Psoas muscle (tissue), 8 donors: ENCODE measurements around the gene FGF10. TPM values are rescaled to one million over a fixed set of nuclear protein-coding genes. Genes with fewer than 3 reads are reported as not detected.

Source experiments
- ATAC-seq, 4 donors: fragments of 200-7000 bp; cut with Tn5 transposase; one replicate each; pipeline ENCODE4 v1.9.1; 2020; ENCODE audit warnings: moderate library complexity in 3 of 4, mild to moderate bottlenecking in 2 of 4
- DNase-seq, 2 donors: peaks; one replicate each; pipeline ENCODE4 v3.0.0-alpha.2; 2020
- H3K27ac ChIP-seq: fragments of 200-600 bp; one replicate; pipeline ENCODE4 v1.8.0; 2022
- H3K27me3 ChIP-seq, 3 donors: fragments of 200-600 bp in 1 of 3; one replicate each; pipeline versions ENCODE4 v1.6.1 to v1.8.0; 2013 to 2022; ENCODE audit warnings: low read length in 2 of 3, mild to moderate bottlenecking in 2 of 3, moderate library complexity in 1 of 3; ENCODE audit not compliant: insufficient read depth in 3 of 3
- H3K36me3 ChIP-seq, 2 donors: fragments of 200-600 bp in 1 of 2; one replicate each; pipeline versions ENCODE4 v1.6.1 to v1.8.0; 2013 to 2022; ENCODE audit warnings: low read depth in 1 of 2, mild to moderate bottlenecking in 1 of 2, moderate library complexity in 1 of 2; ENCODE audit not compliant: insufficient read depth in 1 of 2
- H3K4me1 ChIP-seq: fragments of 200-600 bp; one replicate; pipeline ENCODE4 v1.8.0; 2022
- H3K4me3 ChIP-seq: fragments of 200-600 bp; one replicate; pipeline ENCODE4 v1.8.0; 2022; ENCODE audit warnings: mild to moderate bottlenecking
- H3K9me3 ChIP-seq: fragments of 200-600 bp; one replicate; pipeline ENCODE4 v1.8.0; 2022
- CTCF ChIP-seq: fragments of 200-600 bp; IDR thresholded peaks from one replicate; pipeline ENCODE4 v1.8.0; 2022; ENCODE audit warnings: antibody characterized with exemption
- WGBS, 3 donors: extraction: QIAGEN DNeasy Blood & Tissue Kit; methylation state at CpG; one replicate each; pipeline versions ENCODE4 v1.1.6 to v1.1.7; 2013; 5-methylcytosine and 5-hydroxymethylcytosine counted together
- intact Hi-C, 2 donors: fragments of 100-400 bp; cut with DNase I; formaldehyde crosslinking; loops; one replicate each; pipeline versions ENCODE4 v1.11.0 to v1.14.2; 2022
- polyA plus RNA-seq, 3 donors: library from polyadenylated mRNA; stranded (reverse); fragments of 200-250 nt; gene quantifications; one replicate each; pipeline ENCODE4 v1.2.3, GENCODE V29; 2013
- total RNA-seq, 4 donors: library from RNA; stranded (reverse); fragmentation: NEBNext Ultra II Directional in 2 of 4; extraction: Animal tissue kit (Norgen Biotek cat#: 25700) in 2 of 4; gene quantifications; one replicate each; pipeline versions ENCODE4 v1.2.1 to v1.2.4, GENCODE V29; 2021 to 2023
- donor health status: healthy with polysubstance abuse.
- donor health status: DM: no; HTN: no; CAD: no; lungs with moderate emphysema.
- donor health status: Bipolar disorder and iron deficiency.
- donor health status: healthy.
- donor health status: DM: yes; HTN: yes; CAD: no.
- donor health status: DM: no; HTN: no; CAD: no.
- donor health status: DM: no; HTN: no; CAD: no.
- donor health status: DM: yes; HTN: yes; CAD: no.

FGF10 gene
- total and polyA plus RNA-seq, 7 donors: 0.21 to 1.8 (median 0.86) TPM

- H3K4me1 ChIP-seq: peaks cover under 1% of the 10 kb centered on the region
- no peaks in the 10 kb centered on the region for H3K9me3 ChIP-seq
- no peak for DNase-seq
- H3K36me3 ChIP-seq: no peaks in the 10 kb centered on the region
- peaks cover 0 to 18% (median 3%) of the 10 kb centered on the region in 3 donors for H3K27me3 ChIP-seq
- H3K4me3 ChIP-seq: no peak overlapping the region
- TF ChIP-seq CTCF: no peak
- intact Hi-C loops: no loop called here
- WGBS, 3 donors: 10 to 13% (median 12%) methylated on average over 1 of the region's 1 CpG
- no peak for ATAC-seq
- no peak overlapping the region for H3K27ac ChIP-seq
Observed at GRCh38 chr5:44384816-44385215, 4.4 kb downstream of the FGF10 start.

DNA sequence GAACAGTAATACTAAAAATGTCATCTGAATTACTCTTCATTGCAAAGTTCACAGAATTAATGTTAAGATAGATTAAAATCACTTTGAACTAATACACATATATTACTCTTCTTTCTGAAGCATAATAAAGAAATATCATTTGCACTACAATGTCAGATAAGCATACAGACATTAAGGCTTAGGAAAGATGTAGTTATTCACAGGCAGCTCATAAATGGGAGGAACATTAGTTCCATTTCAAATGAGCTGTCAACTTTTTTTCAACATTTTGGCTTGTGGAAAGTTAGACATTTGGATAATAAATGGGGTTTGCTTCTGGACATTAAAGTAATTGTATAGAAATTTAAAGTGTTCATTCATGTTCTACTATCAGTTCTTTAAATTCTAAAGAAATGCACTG, 6.3 kb downstream of the FGF10 start:
- ATAC-seq: no peak

DNA sequence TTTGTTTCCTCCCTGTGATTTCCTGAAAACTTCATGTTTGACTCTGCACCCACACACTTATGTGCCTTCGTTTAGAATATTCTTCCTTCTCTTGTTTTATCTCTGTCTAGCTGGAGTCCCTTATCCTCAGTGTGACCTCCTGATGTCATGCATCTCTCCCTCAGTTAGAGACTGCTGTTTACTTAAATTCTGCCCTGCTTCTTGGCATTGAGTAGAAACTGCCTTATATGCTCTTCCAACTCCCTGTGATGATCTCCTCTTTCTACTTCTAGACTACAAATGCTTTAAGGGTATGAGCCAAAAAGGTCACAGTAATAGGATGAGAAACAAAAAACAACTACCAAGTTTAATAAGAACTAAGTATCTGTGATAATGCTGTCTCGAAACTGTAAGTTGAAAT, 12.2 kb downstream of the FGF10 start:
- no peak overlapping the region for H3K27ac ChIP-seq
- intact Hi-C loops: no loop called here
- no peaks in the 10 kb centered on the region for H3K27me3 ChIP-seq
- ATAC-seq: no peak
- H3K9me3 ChIP-seq: no peaks in the 10 kb centered on the region
- H3K4me3 ChIP-seq: no peak overlapping the region
- TF ChIP-seq CTCF: no peak
- H3K4me1 ChIP-seq: no peaks in the 10 kb centered on the region
- H3K36me3 ChIP-seq: no peaks in the 10 kb centered on the region
- no peak for DNase-seq
- WGBS, 3 donors: 53 to 57% (median 54%) methylated on average over 2 of the region's 2 CpGs

More for the DNA sequence above, 6.3 kb downstream of the FGF10 start:
- no peak for DNase-seq
- Histone ChIP-seq H3K4me3 (no peak overlapping the region), H3K4me1 (no peaks in the 10 kb centered on the region), H3K27ac (no peak overlapping the region), H3K36me3 (no peaks in the 10 kb centered on the region), H3K27me3 (peaks cover 0 to 12% (median 3%) of the 10 kb centered on the region in 3 donors), H3K9me3 (no peaks in the 10 kb centered on the region)
- intact Hi-C loops: no loop called here
- no peak for TF ChIP-seq CTCF

DNA sequence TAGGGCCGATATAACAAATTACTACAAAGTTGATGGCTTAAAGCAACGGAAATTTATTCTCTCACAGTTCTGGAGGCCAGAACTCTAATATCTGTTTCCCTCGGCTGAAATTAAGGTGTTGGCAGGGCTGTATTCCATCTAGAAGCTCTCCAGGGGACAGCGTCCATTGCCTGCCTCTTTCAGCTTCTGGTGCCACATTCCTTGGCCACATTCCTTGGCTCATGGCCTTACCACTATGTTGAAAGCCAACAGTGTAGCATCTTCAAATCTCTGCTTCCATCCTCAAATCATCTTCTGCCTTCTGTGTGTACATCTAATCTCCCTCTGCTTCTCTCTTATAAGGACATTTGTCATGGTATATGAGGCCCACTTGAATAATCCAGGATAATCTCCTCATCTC, 17.2 kb downstream of the FGF10 start:
- ATAC-seq (no peak), DNase-seq (no peak)
- intact Hi-C loops: no loop called here
- H3K4me1 ChIP-seq: no peaks in the 10 kb centered on the region
- H3K27me3 ChIP-seq: no peaks in the 10 kb centered on the region
- no peaks in the 10 kb centered on the region for H3K9me3 ChIP-seq
- H3K27ac ChIP-seq: no peak overlapping the region
- no peaks in the 10 kb centered on the region for H3K36me3 ChIP-seq
- no peak overlapping the region for H3K4me3 ChIP-seq
- no peak for TF ChIP-seq CTCF
- WGBS, 3 donors: 30 to 40% (median 38%) methylated on average over 4 of the region's 4 CpGs

GRCh38 chr5:44367203-44367602, 22.0 kb downstream of the FGF10 start:
- H3K9me3 ChIP-seq: no peaks in the 10 kb centered on the region
- ATAC-seq (no peak), DNase-seq (no peak)
- H3K36me3 ChIP-seq: no peaks in the 10 kb centered on the region
- no peak overlapping the region for H3K4me3 ChIP-seq
- no peak for TF ChIP-seq CTCF
- no peak overlapping the region for H3K27ac ChIP-seq
- no peaks in the 10 kb centered on the region for H3K4me1 ChIP-seq
- H3K27me3 ChIP-seq: no peaks in the 10 kb centered on the region
- intact Hi-C loops: no loop called here
- 81 to 91% (median 83%) methylated on average over 1 of the region's 1 CpG for WGBS, 3 donors
